ENCODE measurements around the gene MTMR3. TPM values are rescaled to one million over a fixed set of nuclear protein-coding genes. Genes with fewer than 3 reads are reported as not detected.

The MTMR3 gene
- total and polyA plus RNA-seq, 2 of the 8 experiments (the other 6 are each of a cell fraction or from before 2014, with no cell fraction given), result 16.9 to 18.5 TPM

GRCh38 chr22:29992341-29993275 lies 109.6 kb downstream of the MTMR3 start (continued):
- TF ChIP-seq RXRA (IDR thresholded peaks at IDR 0.05; ENCODE audit: insufficient read depth, low read depth, low read length), result no peak
